OCI-LY3 (cell line): ENCODE data around the gene CEMIP.

Experiments
- H2AFZ ChIP-seq: fragments of 200-600, 300-600 bp; shearing (Covaris generic); 2 replicates; pipeline ENCODE4 v1.6.0; 2014; ENCODE audit warnings: antibody characterized with exemption, low read depth, low read length
- H3K27ac ChIP-seq: fragments of 200-600, 300-600 bp; sonication (generic); 2 replicates; pipeline ENCODE4 v1.5.1; 2014; ENCODE audit warnings: mild to moderate bottlenecking, low read length, moderate library complexity, mixed read lengths
- H3K27me3 ChIP-seq: fragments of 200-600, 300-600 bp; sonication (generic); 2 replicates; pipeline ENCODE4 v1.6.1; 2014; ENCODE audit warnings: low read depth, low read length, mixed read lengths
- H3K36me3 ChIP-seq: fragments of 200-600, 300-600 bp; sonication (generic); replicated peaks from 2 replicates; pipeline ENCODE3; 2014; ENCODE audit warnings: low read depth, low read length, mixed read lengths
- H3K4me1 ChIP-seq: fragments of 300-600, 200-600 bp; sonication (generic); 2 replicates; pipeline ENCODE4 v1.6.1; 2014; ENCODE audit warnings: low read length, mixed read lengths
- H3K4me2 ChIP-seq: fragments of 200-600, 300-600 bp; sonication (generic); 2 replicates; pipeline ENCODE4 v1.6.1; 2014; ENCODE audit warnings: low read length, mixed read lengths
- H3K4me3 ChIP-seq: fragments of 300-600, 200-600 bp; sonication (generic); 2 replicates; pipeline ENCODE4 v1.5.1; 2014; ENCODE audit warnings: antibody characterized with exemption, mild to moderate bottlenecking, low read length, moderate library complexity
- H3K79me2 ChIP-seq: fragments of 300-600, 200-600 bp; shearing (Covaris generic); 2 replicates; pipeline ENCODE4 v1.6.1; 2014; ENCODE audit warnings: mild to moderate bottlenecking, low read length, mixed read lengths
- H3K9ac ChIP-seq: fragments of 300-600, 200-600 bp; shearing (Covaris generic); 2 replicates; pipeline ENCODE4 v1.6.0; 2014; ENCODE audit warnings: mild to moderate bottlenecking, low read length, moderate library complexity
- H3K9me3 ChIP-seq: fragments of 200-600, 300-600 bp; shearing (Covaris generic); 2 replicates; pipeline ENCODE4 v1.6.1; 2014; ENCODE audit warnings: low read length, mixed read lengths; ENCODE audit not compliant: insufficient read depth
- H4K20me1 ChIP-seq: fragments of 200-600, 300-600 bp; sonication (generic); 2 replicates; pipeline ENCODE4 v1.6.1; 2016; ENCODE audit warnings: low read length, mixed read lengths; ENCODE audit not compliant: insufficient read depth
- CTCF ChIP-seq: fragments of 200-600, 300-600 bp; sonication (generic); IDR thresholded peaks from 2 replicates; pipeline ENCODE4 v1.5.1; 2014; ENCODE audit warnings: antibody characterized with exemption, low read length, low read depth
- EZH2phosphoT487 ChIP-seq: fragments of 200-600 bp; shearing (Covaris generic); IDR thresholded peaks from 2 replicates; pipeline ENCODE4 v1.6.1; 2018; ENCODE audit warnings: antibody characterized with exemption, mixed run types, low read depth

The CEMIP gene

DNA sequence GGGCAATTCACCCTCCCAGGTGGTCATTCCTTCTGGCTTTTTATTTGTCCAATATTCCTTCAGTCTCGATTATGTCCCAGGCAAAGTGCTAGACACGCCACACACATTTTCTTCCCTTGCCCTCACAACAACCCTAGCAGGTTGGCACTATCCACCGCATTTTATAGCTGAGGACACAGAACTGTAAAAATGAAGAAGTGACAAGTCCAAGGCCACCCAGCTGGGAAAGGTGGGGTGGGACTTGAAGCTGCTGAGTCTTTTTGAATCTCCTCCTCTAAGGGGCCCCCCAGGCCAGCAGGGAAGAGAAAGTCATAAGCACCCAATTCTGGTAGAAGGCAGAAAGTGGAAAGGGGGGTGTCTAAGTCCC, 60.6 kb downstream of the CEMIP start:
- Histone ChIP-seq H3K79me2 (no peaks in the 10 kb centered on the region), H3K36me3 (no peaks in the 10 kb centered on the region), H4K20me1 (no peaks in the 10 kb centered on the region), H3K9ac (no peak overlapping the region), H3K27me3 (no peaks in the 10 kb centered on the region), H2AFZ (no peak overlapping the region), H3K27ac (no peak overlapping the region), H3K4me2 (no peak overlapping the region), H3K9me3 (no peaks in the 10 kb centered on the region), H3K4me3 (no peak overlapping the region), H3K4me1 (no peaks in the 10 kb centered on the region)
- TF ChIP-seq EZH2phosphoT487 (no peak), CTCF (no peak)

GRCh38 chr15:80840182-80841130, 61.3 kb downstream of the CEMIP start:
- H3K9me3 ChIP-seq: no peaks in the 10 kb centered on the region
- H3K27ac ChIP-seq: no peak overlapping the region
- no peaks in the 10 kb centered on the region for H3K36me3 ChIP-seq
- no peaks in the 10 kb centered on the region for H3K27me3 ChIP-seq
- no peaks in the 10 kb centered on the region for H4K20me1 ChIP-seq
- H3K79me2 ChIP-seq: no peaks in the 10 kb centered on the region
- H3K4me3 ChIP-seq: no peak overlapping the region
- TF ChIP-seq EZH2phosphoT487 (no peak), CTCF (no peak)
- no peak overlapping the region for H2AFZ ChIP-seq
- H3K4me2 ChIP-seq: no peak overlapping the region
- no peaks in the 10 kb centered on the region for H3K4me1 ChIP-seq
- H3K9ac ChIP-seq: no peak overlapping the region

- H3K27me3 ChIP-seq: no peaks in the 10 kb centered on the region
- H3K4me3 ChIP-seq: no peak overlapping the region
- no peak for TF ChIP-seq EZH2phosphoT487
- TF ChIP-seq CTCF: no peak
- H3K4me1 ChIP-seq: no peaks in the 10 kb centered on the region
- no peak overlapping the region for H3K27ac ChIP-seq
- H4K20me1 ChIP-seq: no peaks in the 10 kb centered on the region
- H3K9ac ChIP-seq: no peak overlapping the region
- H3K36me3 ChIP-seq: no peaks in the 10 kb centered on the region
- H3K9me3 ChIP-seq: no peaks in the 10 kb centered on the region
- H3K4me2 ChIP-seq: no peak overlapping the region
- no peaks in the 10 kb centered on the region for H3K79me2 ChIP-seq
- H2AFZ ChIP-seq: no peak overlapping the region
These were observed 62.4 kb downstream of the CEMIP start for GRCh38 chr15:80841541-80841940.

DNA sequence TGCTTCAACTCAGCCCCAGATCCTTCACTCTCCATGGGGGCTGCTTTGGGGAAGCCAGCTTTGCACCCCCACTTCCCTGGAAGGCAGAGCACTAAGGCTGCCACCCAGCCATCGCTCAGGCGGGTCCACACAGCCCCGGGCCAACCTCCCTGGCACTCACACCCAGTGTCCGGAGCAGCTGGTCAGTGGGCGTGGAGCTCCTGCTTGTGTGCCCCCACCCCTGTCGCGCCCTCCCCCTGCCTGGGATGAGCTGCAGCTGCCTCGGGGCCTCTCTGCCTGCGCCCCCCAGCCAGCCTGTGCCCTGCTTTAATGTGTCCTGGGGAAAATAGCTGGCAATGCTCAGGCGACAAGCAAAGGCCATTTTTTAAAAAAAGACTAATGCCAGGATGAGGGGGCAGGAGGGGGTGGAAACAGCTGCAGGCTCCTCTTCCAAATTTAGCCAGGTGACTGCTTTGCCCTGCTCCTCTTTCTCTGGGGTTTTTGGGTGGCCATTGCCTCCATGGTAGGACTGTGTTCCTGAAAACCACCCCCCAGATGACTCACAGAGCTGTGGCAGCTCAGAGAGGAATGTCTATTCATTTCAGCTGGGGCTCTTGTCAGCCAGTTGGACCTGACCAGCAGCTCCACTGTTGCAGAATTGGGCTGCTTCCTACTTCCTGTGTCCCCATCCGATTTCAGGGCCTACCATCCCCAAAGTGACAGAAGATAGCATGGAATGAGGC, 65.0 kb downstream of the CEMIP start:
- Histone ChIP-seq H3K27me3 (no peaks in the 10 kb centered on the region), H3K36me3 (no peaks in the 10 kb centered on the region), H4K20me1 (no peaks in the 10 kb centered on the region), H3K4me1 (no peaks in the 10 kb centered on the region), H3K27ac (no peak overlapping the region), H2AFZ (no peak overlapping the region), H3K79me2 (no peaks in the 10 kb centered on the region), H3K4me3 (no peak overlapping the region), H3K9me3 (no peaks in the 10 kb centered on the region), H3K4me2 (no peak overlapping the region), H3K9ac (no peak overlapping the region)
- TF ChIP-seq CTCF: no peak
- no peak for TF ChIP-seq EZH2phosphoT487
